Kidney (tissue), 14 donors: ENCODE results near the gene SRRM3. TPM values are rescaled to one million over a fixed set of nuclear protein-coding genes. Genes with fewer than 3 reads are reported as not detected.
"Not testable (repeated sequence)": the region's sequence is repeated elsewhere in the genome, so short reads cannot be mapped to it uniquely, and the experiment has no call there.

Experiments used
- DNase-seq, 5 donors: peaks; one replicate each; pipeline ENCODE4 v3.0.0-alpha.2; 2013 to 2020
- FAIRE-seq: peaks from 2 replicates; lab custom pipeline; 2012; peaks lifted over from hg19 to GRCh38; lab: Jason Lieb, UNC
- H3K27ac ChIP-seq, 2 donors: one replicate each; pipeline ENCODE4 v1.7.0; 2013; ENCODE audit warnings: low read depth in 2 of 2, low read length in 2 of 2, inconsistent platforms in 1 of 2
- H3K27me3 ChIP-seq: one replicate; pipeline ENCODE4 v1.7.1; 2013; ENCODE audit warnings: low read length, inconsistent platforms; ENCODE audit not compliant: control insufficient read depth, insufficient read depth
- H3K36me3 ChIP-seq, 3 donors: one replicate each; pipeline versions ENCODE4 v1.7.0 to v1.7.1; 2013; ENCODE audit warnings: low read length in 3 of 3, control low read depth in 1 of 3, inconsistent platforms in 1 of 3; ENCODE audit not compliant: insufficient read depth in 3 of 3, control insufficient read depth in 2 of 3
- H3K4me1 ChIP-seq, 3 donors: one replicate each; pipeline versions ENCODE4 v1.7.0 to v1.7.1; 2013; ENCODE audit warnings: low read length in 3 of 3, inconsistent platforms in 1 of 3, low read depth in 1 of 3; ENCODE audit not compliant: control insufficient read depth in 2 of 3, insufficient read depth in 2 of 3
- H3K4me3 ChIP-seq, 3 donors: one replicate each; pipeline versions ENCODE4 v1.7.0 to v1.8.1; 2013; ENCODE audit warnings: low read length in 3 of 3, control low read depth in 1 of 3, inconsistent platforms in 1 of 3
- H3K9ac ChIP-seq, 3 donors: one replicate each; pipeline versions ENCODE4 v1.7.0 to v1.7.1; 2013; ENCODE audit warnings: low read length in 3 of 3, control low read depth in 1 of 3, inconsistent platforms in 1 of 3
- H3K9me3 ChIP-seq, 3 donors: one replicate each; pipeline versions ENCODE4 v1.7.0 to v1.7.1; 2013; ENCODE audit warnings: low read length in 3 of 3, control low read depth in 1 of 3, inconsistent platforms in 1 of 3; ENCODE audit not compliant: control insufficient read depth in 2 of 3, insufficient read depth in 1 of 3
- intact Hi-C: fragments of 100-400 bp; cut with DNase I; formaldehyde crosslinking; loops from one replicate; pipeline ENCODE4 v1.11.1; 2022
- polyA plus RNA-seq: library from polyadenylated mRNA; stranded (reverse); fragments of 350-450 nt; fragmentation: Illumina TruSeq; extraction: RNeasy Lipid Tissue Mini Kit (QIAGEN cat#74804); gene quantifications from one replicate; pipeline ENCODE4 v1.2.3, GENCODE V29; 2014; ENCODE audit warnings: low read depth, low replicate concordance; ENCODE audit not compliant: insufficient read depth
- total RNA-seq: library from RNA; stranded (reverse); fragmentation: NEBNext Ultra II Directional; extraction: Animal tissue kit (Norgen Biotek cat#: 25700); gene quantifications from one replicate; pipeline ENCODE4 v1.2.1, GENCODE V29; 2021
- TF ChIP-seq, protein P1 (sequence below): IDR thresholded peaks from 3 replicates; pipeline ENCODE4 v1.5.1; 2012; ENCODE audit warnings: mild to moderate bottlenecking, moderate library complexity, borderline replicate concordance; ENCODE audit not compliant: insufficient read depth; ENCODE audit errors: extremely low read depth
- donor health status: control.
- donor health status: control.
- donor health status: control.
- donor health status: control.
- donor health status: control.
- donor health status: DM: yes; HTN: yes; CAD: no.
- donor health status: Normal renal cell carcinoma (clear cell type).

SRRM3 gene
- total and polyA plus RNA-seq, 2 donors from 2014 or later, result 0.99 to 1.0 TPM

DNA sequence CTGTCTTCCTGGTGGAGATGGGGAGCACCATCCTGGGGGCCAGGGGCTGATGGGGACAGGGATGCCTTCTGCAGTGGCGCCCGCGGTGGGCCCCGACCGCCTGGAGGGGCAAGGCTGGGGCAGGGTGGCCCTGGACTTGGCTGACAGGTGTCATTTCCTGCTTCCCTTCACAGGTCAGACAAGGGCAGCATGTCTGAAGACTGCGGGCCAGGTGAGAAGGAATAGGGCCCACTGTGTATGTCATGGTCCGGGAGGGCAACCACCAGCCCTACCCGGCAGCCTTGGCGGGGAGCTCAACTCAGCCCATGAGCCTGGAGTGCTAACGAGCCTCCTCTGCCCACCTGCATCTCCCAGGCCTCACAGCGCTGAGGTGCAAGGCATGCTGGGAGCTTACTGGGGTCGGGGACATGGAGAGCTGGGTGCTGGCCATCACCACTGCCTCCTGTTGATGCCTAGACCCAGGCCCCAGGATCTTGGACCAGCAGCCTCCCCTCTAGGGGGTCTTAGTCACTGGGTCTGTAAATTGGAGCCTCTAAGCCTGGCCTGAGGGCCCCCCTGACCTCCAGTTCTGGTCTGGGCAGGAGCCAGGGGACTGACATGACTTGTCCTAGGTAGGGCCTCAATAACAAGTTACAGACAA lies 28.0 kb upstream of the SRRM3 start:
- no peak overlapping the region for H3K27ac ChIP-seq
- no peaks in the 10 kb centered on the region for H3K27me3 ChIP-seq
- no peaks in the 10 kb centered on the region for H3K36me3 ChIP-seq
- no peaks in the 10 kb centered on the region for H3K9me3 ChIP-seq
- intact Hi-C loops, result loop anchor here (10.0 kb wide), 1 partner anchor 141 kb away; no protein-coding TSS in a partner anchor
- no peak overlapping the region for H3K9ac ChIP-seq
- H3K4me3 ChIP-seq, result no peak overlapping the region
- DNase-seq (no peak), FAIRE-seq (no peak)
- TF ChIP-seq, protein P1, sequence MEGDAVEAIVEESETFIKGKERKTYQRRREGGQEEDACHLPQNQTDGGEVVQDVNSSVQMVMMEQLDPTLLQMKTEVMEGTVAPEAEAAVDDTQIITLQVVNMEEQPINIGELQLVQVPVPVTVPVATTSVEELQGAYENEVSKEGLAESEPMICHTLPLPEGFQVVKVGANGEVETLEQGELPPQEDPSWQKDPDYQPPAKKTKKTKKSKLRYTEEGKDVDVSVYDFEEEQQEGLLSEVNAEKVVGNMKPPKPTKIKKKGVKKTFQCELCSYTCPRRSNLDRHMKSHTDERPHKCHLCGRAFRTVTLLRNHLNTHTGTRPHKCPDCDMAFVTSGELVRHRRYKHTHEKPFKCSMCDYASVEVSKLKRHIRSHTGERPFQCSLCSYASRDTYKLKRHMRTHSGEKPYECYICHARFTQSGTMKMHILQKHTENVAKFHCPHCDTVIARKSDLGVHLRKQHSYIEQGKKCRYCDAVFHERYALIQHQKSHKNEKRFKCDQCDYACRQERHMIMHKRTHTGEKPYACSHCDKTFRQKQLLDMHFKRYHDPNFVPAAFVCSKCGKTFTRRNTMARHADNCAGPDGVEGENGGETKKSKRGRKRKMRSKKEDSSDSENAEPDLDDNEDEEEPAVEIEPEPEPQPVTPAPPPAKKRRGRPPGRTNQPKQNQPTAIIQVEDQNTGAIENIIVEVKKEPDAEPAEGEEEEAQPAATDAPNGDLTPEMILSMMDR, result no peak
- H3K4me1 ChIP-seq, result no peaks in the 10 kb centered on the region

DNA sequence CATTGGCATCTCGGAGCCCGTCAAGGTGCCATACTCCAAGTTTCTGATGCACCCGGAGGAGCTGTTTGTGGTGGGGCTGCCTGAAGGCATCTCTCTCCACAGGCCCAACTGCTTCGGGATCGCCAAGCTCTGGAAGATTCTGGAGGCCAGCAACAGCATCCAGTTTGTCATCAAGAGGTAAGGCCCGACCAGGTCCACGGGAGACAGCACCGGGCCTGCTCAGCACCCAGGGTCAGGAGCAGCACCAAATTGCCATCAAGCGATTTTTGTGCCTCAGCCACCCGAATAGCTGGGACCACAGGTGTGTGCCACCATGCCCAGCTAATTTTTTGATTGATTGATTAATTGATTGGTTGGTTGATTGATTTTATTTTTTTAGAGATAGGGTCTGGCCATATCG lies 24.7 kb upstream of the SRRM3 start:
- not testable (repeated sequence) for H3K27me3 ChIP-seq, FAIRE-seq, H3K4me3 ChIP-seq, H3K4me1 ChIP-seq, H3K9ac ChIP-seq, H3K36me3 ChIP-seq, H3K9me3 ChIP-seq, H3K27ac ChIP-seq, DNase-seq
- intact Hi-C loops, result loop anchor here (10.0 kb wide), 1 partner anchor 138 kb away; no protein-coding TSS in a partner anchor

DNA sequence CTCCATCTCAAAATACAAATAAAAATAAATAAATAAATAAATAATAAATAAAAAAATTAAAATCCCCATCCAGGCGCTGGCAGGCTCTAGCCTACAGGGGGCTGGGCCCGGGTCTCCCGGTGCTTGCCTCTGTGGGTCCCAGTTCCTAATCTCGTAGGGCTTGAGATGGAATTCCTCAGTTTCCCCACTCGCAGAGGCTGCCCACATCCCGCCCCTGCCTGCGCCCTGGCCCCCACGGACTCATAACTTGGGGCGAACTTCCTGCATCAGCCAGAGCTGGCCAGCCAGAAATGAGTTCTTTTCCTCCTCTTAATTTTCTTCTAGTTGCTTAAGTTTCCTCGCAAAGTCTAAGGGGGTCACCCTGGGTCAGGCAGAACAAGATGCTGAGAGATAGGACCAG lies 22.0 kb upstream of the SRRM3 start:
- no peaks in the 10 kb centered on the region for H3K27me3 ChIP-seq
- H3K9ac ChIP-seq, result no peak overlapping the region
- intact Hi-C loops, result loop anchor here (10.0 kb wide), 2 partner anchors 85 to 135 kb away; no protein-coding TSS in a partner anchor
- no peak overlapping the region for H3K4me3 ChIP-seq
- FAIRE-seq (no peak), DNase-seq (no peak)
- TF ChIP-seq, protein P1, result no peak
- no peaks in the 10 kb centered on the region for H3K36me3 ChIP-seq
- H3K4me1 ChIP-seq, result no peaks in the 10 kb centered on the region
- no peaks in the 10 kb centered on the region for H3K9me3 ChIP-seq
- no peak overlapping the region for H3K27ac ChIP-seq

DNA sequence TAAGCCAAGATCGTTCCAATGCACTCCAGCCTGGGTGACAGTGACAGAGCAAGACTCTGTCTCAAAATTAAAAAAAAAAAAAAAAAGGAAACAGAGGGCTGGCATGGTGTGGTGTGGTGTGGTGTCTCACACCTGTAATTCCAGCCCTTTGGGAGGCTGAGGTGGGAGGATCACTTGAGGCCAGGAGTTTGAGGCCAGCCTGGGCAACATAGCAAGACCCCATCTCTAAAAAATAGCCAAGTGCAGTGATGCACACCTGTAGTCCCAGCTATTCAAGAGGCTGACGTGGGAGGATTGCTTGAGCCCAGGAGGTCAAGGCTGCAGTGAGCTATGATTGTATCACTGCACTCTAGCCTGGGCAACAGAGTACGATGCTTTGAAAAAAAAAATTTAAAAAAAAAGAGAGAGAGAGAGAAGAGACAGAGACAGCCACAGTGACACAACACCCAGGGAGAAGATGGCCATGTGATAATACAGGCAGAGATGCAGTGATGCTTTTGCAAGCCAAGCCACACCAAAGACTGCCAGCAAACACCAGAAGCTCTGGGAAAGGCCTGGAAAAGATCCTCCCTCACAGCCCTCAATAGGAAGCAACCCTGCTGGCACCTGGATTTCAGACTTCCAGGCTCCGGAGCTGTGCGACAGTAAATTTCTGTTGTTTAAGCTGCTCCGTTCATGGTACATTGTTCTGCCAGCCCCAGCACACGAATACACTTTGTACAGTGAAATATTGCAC lies 19.3 kb upstream of the SRRM3 start:
- no peaks in the 10 kb centered on the region for H3K36me3 ChIP-seq
- H3K4me1 ChIP-seq, result no peaks in the 10 kb centered on the region
- FAIRE-seq (no peak), DNase-seq (no peak)
- intact Hi-C loops, result loop anchor here (10.0 kb wide), 1 partner anchor 82 kb away; no protein-coding TSS in a partner anchor
- no peaks in the 10 kb centered on the region for H3K27me3 ChIP-seq
- H3K9ac ChIP-seq, result no peak overlapping the region
- TF ChIP-seq, protein P1, result no peak
- H3K9me3 ChIP-seq, result no peaks in the 10 kb centered on the region
- H3K4me3 ChIP-seq, result no peak overlapping the region
- H3K27ac ChIP-seq, result no peak overlapping the region
